Activated naive CD4-positive, alpha-beta T cell treated with anti-CD3 and anti-CD28 coated beads, Interleukin-2, amount 50 U/mL, for 72 hours (primary cell): ENCODE results near the gene GLCCI1. TPM values are rescaled to one million over a fixed set of nuclear protein-coding genes. Genes with fewer than 3 reads are reported as not detected.
A peak's percentile ranks its signal among the peaks of the same experiment; 100 is the strongest.

ENCODE experiments used
- ATAC-seq, 2 donors: fragments of 150-1000 bp; cut with Tn5 transposase; 2 replicates each; pipeline ENCODE4 v1.10.0; 2021; ENCODE audit warnings: mild to moderate bottlenecking in 2 of 2, moderate library complexity in 2 of 2
- DNase-seq, 2 donors: peaks; one replicate each; pipeline ENCODE4 v3.0.0; 2021 to 2022; ENCODE audit warnings: low spot score in 2 of 2
- H3K27ac Mint-ChIP-seq, 2 donors: one replicate each; pipeline ENCODE4 v1.8.0; 2022; ENCODE audit warnings: mild to moderate bottlenecking in 2 of 2, mixed read lengths in 2 of 2
- H3K36me3 Mint-ChIP-seq, 2 donors: one replicate each; pipeline ENCODE4 v1.8.0; 2022; ENCODE audit warnings: mixed read lengths in 2 of 2
- H3K9me3 Mint-ChIP-seq, 2 donors: one replicate each; pipeline ENCODE4 v1.8.0; 2022; ENCODE audit warnings: mixed read lengths in 2 of 2
- total RNA-seq, 2 donors: library from RNA; stranded (reverse); gene quantifications; one replicate each; pipeline ENCODE4 v1.2.3, GENCODE V29; 2022

The GLCCI1 gene
- total RNA-seq, 2 donors from 2014 or later, result 16.7 to 20.9 TPM

- no peak for ATAC-seq
- no peak overlapping the region for H3K27ac Mint-ChIP-seq
- no peak for DNase-seq
- H3K36me3 Mint-ChIP-seq, result peaks cover 5 to 14% of the 10 kb centered on the region in 2 donors
- peaks cover 3 to 9% of the 10 kb centered on the region in 2 donors for H3K9me3 Mint-ChIP-seq
Observed at GRCh38 chr7:7953806-7954205, 14.8 kb upstream of the GLCCI1 start.

GRCh38 chr7:7956531-7957128 is 12.0 kb upstream of the GLCCI1 start:
- no peak for ATAC-seq
- peak overlapping the region in 1 of 2 donors; percentile 18 for H3K27ac Mint-ChIP-seq
- no peak for DNase-seq
- peaks cover 0 to 2% of the 10 kb centered on the region in 2 donors for H3K36me3 Mint-ChIP-seq
- no peaks in the 10 kb centered on the region for H3K9me3 Mint-ChIP-seq

- no peak for DNase-seq
- no peaks in the 10 kb centered on the region for H3K36me3 Mint-ChIP-seq
- no peak for ATAC-seq
- no peaks in the 10 kb centered on the region for H3K9me3 Mint-ChIP-seq
- H3K27ac Mint-ChIP-seq, result no peak overlapping the region
Observed at GRCh38 chr7:7957513-7957912, 11.1 kb upstream of the GLCCI1 start.

GRCh38 chr7:7959979-7960670 is 8.5 kb upstream of the GLCCI1 start:
- no peak overlapping the region for H3K27ac Mint-ChIP-seq

GRCh38 chr7:7962851-7963250 is 5.7 kb upstream of the GLCCI1 start:
- no peaks in the 10 kb centered on the region for H3K36me3 Mint-ChIP-seq
- H3K27ac Mint-ChIP-seq, result no peak overlapping the region
- DNase-seq (no peak), ATAC-seq (no peak)
- H3K9me3 Mint-ChIP-seq, result no peaks in the 10 kb centered on the region

More at GRCh38 chr7:7959979-7960670, 8.5 kb upstream of the GLCCI1 start:
- Mint-ChIP-seq H3K36me3 (no peaks in the 10 kb centered on the region), H3K9me3 (no peaks in the 10 kb centered on the region)
- no peak for ATAC-seq
- DNase-seq, result no peak

GRCh38 chr7:7964250-7964649 is 4.3 kb upstream of the GLCCI1 start:
- ATAC-seq, result no peak
- H3K36me3 Mint-ChIP-seq, result no peaks in the 10 kb centered on the region
- H3K9me3 Mint-ChIP-seq, result no peaks in the 10 kb centered on the region
- no peak for DNase-seq
- H3K27ac Mint-ChIP-seq, result no peak overlapping the region

- Mint-ChIP-seq H3K9me3 (no peaks in the 10 kb centered on the region), H3K36me3 (no peaks in the 10 kb centered on the region), H3K27ac (no peak overlapping the region)
- ATAC-seq, result no peak
- no peak for DNase-seq
Observed at GRCh38 chr7:7964691-7965090, 3.9 kb upstream of the GLCCI1 start.

GRCh38 chr7:7965301-7965700 is 3.3 kb upstream of the GLCCI1 start:
- Mint-ChIP-seq H3K27ac (no peak overlapping the region), H3K36me3 (no peaks in the 10 kb centered on the region), H3K9me3 (no peaks in the 10 kb centered on the region)
- no peak for ATAC-seq
- DNase-seq, result no peak

- no peaks in the 10 kb centered on the region for H3K36me3 Mint-ChIP-seq
- no peak overlapping the region for H3K27ac Mint-ChIP-seq
- ATAC-seq (peak in 1 of 2 donors; percentile 19), DNase-seq (no peak)
- no peaks in the 10 kb centered on the region for H3K9me3 Mint-ChIP-seq
Observed at GRCh38 chr7:7966141-7966734, 2.4 kb upstream of the GLCCI1 start.

- Mint-ChIP-seq H3K9me3 (no peaks in the 10 kb centered on the region), H3K36me3 (no peaks in the 10 kb centered on the region), H3K27ac (peak overlapping the region; percentile 72 to 98)
- DNase-seq, result no peak
- ATAC-seq, result no peak
Observed at GRCh38 chr7:7967886-7968543, 581 bp upstream of the GLCCI1 start.

- H3K27ac Mint-ChIP-seq, result peak overlapping the region in 1 of 2 donors; percentile 72
- no peaks in the 10 kb centered on the region for H3K36me3 Mint-ChIP-seq
- peak; percentile 1 to 5 for ATAC-seq
- no peaks in the 10 kb centered on the region for H3K9me3 Mint-ChIP-seq
- peak; percentile 51 to 62 for DNase-seq
Observed at GRCh38 chr7:7969306-7970236, 975 bp downstream of the GLCCI1 start.

- Mint-ChIP-seq H3K36me3 (no peaks in the 10 kb centered on the region), H3K9me3 (no peaks in the 10 kb centered on the region), H3K27ac (no peak overlapping the region)
- ATAC-seq, result no peak
- no peak for DNase-seq
Observed at GRCh38 chr7:7970237-7970530, 1.6 kb downstream of the GLCCI1 start.

GRCh38 chr7:7970531-7971307 is 2.1 kb downstream of the GLCCI1 start:
- Mint-ChIP-seq H3K36me3 (no peaks in the 10 kb centered on the region), H3K9me3 (no peaks in the 10 kb centered on the region), H3K27ac (no peak overlapping the region)
- ATAC-seq, result no peak
- no peak for DNase-seq

GRCh38 chr7:7971308-7972040 is 2.9 kb downstream of the GLCCI1 start:
- H3K27ac Mint-ChIP-seq, result no peak overlapping the region
- H3K36me3 Mint-ChIP-seq, result no peaks in the 10 kb centered on the region
- ATAC-seq (no peak), DNase-seq (no peak)
- H3K9me3 Mint-ChIP-seq, result no peaks in the 10 kb centered on the region

GRCh38 chr7:7972128-7972527 is 3.5 kb downstream of the GLCCI1 start:
- DNase-seq, result no peak
- H3K27ac Mint-ChIP-seq, result no peak overlapping the region
- H3K9me3 Mint-ChIP-seq, result no peaks in the 10 kb centered on the region

More at GRCh38 chr7:7972128-7972527, 3.5 kb downstream of the GLCCI1 start:
- ATAC-seq, result no peak
- no peaks in the 10 kb centered on the region for H3K36me3 Mint-ChIP-seq
